WTC11 (cell line): ENCODE data around the gene PSMC3. TPM values are rescaled to one million over a fixed set of nuclear protein-coding genes. Genes with fewer than 3 reads are reported as not detected.

Experiments used
- ATAC-seq: fragments of 200-7000 bp; cut with Tn5 transposase; 2 replicates; pipeline ENCODE4 v1.10.0; 2021; ENCODE audit warnings: mild to moderate bottlenecking, moderate library complexity
- CTCF ChIA-PET: fragments of 300-600 bp; sonication (Branson Sonifier 250); formaldehyde crosslinking; loops from one replicate; lab custom pipeline; 2021; ENCODE audit warnings: antibody characterized with exemption; lab: Charles Lee
- POLR2A ChIA-PET: fragments of 350-600 bp; sonication (Branson Sonifier 250); formaldehyde crosslinking; loops from one replicate; lab custom pipeline; 2021; ENCODE audit warnings: antibody characterized with exemption; lab: Charles Lee
- DNase-seq: peaks from one replicate; pipeline ENCODE4 v3.0.0; 2021; ENCODE audit warnings: low spot score
- H3K27ac Mint-ChIP-seq: 2 replicates; pipeline ENCODE4 v1.8.0; 2021; ENCODE audit warnings: mixed read lengths
- H3K27me3 Mint-ChIP-seq: 2 replicates; pipeline ENCODE4 v1.8.0; 2021; ENCODE audit warnings: low read depth, mild to moderate bottlenecking, moderate library complexity, mixed read lengths
- H3K36me3 Mint-ChIP-seq: 2 replicates; pipeline ENCODE4 v1.8.0; 2021; ENCODE audit warnings: mixed read lengths
- H3K4me1 Mint-ChIP-seq: 2 replicates; pipeline ENCODE4 v1.8.0; 2022; ENCODE audit warnings: mixed read lengths
- H3K4me3 Mint-ChIP-seq: 2 replicates; pipeline ENCODE4 v1.8.0; 2021; ENCODE audit warnings: mild to moderate bottlenecking, moderate library complexity, mixed read lengths
- H3K9me3 Mint-ChIP-seq: 2 replicates; pipeline ENCODE4 v1.8.0; 2021; ENCODE audit warnings: mixed read lengths
- ATF1 ChIP-seq: sonication (generic); formaldehyde crosslinking; IDR thresholded peaks from 2 replicates; pipeline ENCODE4 v1.8.1; 2023; ENCODE audit warnings: mild to moderate bottlenecking, moderate library complexity, missing genetic modification reagents
- ATF6 ChIP-seq: sonication (generic); formaldehyde crosslinking; IDR thresholded peaks from 2 replicates; pipeline ENCODE4 v1.8.1; 2023; ENCODE audit warnings: mild to moderate bottlenecking, missing genetic modification reagents
- CBFB ChIP-seq: sonication (generic); formaldehyde crosslinking; IDR thresholded peaks from 2 replicates; pipeline ENCODE4 v1.8.1; 2022; ENCODE audit warnings: mild to moderate bottlenecking, low read depth, missing genetic modification reagents
- CREM ChIP-seq: sonication (generic); formaldehyde crosslinking; IDR thresholded peaks from 2 replicates; pipeline ENCODE4 v1.8.1; 2022; ENCODE audit warnings: mild to moderate bottlenecking, missing genetic modification reagents, moderate library complexity
- ERG ChIP-seq: fragments of 250-450 bp; sonication (Bioruptor Pico); IDR thresholded peaks from 2 replicates; pipeline ENCODE4 v1.8.0; 2021; ENCODE audit warnings: mild to moderate bottlenecking
- FOXK1 ChIP-seq: sonication (generic); formaldehyde crosslinking; IDR thresholded peaks from 2 replicates; pipeline ENCODE4 v1.8.0; 2022; ENCODE audit warnings: mild to moderate bottlenecking, moderate library complexity, missing genetic modification reagents
- GRHL2 ChIP-seq: fragments of 250-450 bp; sonication (Bioruptor Pico); IDR thresholded peaks from 2 replicates; pipeline ENCODE4 v1.8.0; 2022; ENCODE audit warnings: mild to moderate bottlenecking, moderate library complexity; ENCODE audit not compliant: insufficient replicate concordance, severe bottlenecking
- JAZF1 ChIP-seq: fragments of 250-450 bp; sonication (Bioruptor Pico); IDR thresholded peaks from 2 replicates; pipeline ENCODE4 v1.9.0; 2021; ENCODE audit warnings: moderate library complexity, mild to moderate bottlenecking, inconsistent platforms
- KAT7 ChIP-seq: sonication (generic); formaldehyde crosslinking; IDR thresholded peaks from 2 replicates; pipeline ENCODE4 v1.8.1; 2023; ENCODE audit warnings: missing genetic modification reagents, mild to moderate bottlenecking, borderline replicate concordance
- MXD4 ChIP-seq: fragments of 250-450 bp; sonication (Bioruptor Pico); IDR thresholded peaks from 2 replicates; pipeline ENCODE4 v1.8.0; 2021; ENCODE audit warnings: mild to moderate bottlenecking, moderate library complexity, borderline replicate concordance
- NR3C1 ChIP-seq: sonication (generic); formaldehyde crosslinking; conservative IDR thresholded peaks from 2 replicates; pipeline ENCODE4 v1.8.1; 2023; ENCODE audit warnings: low read depth, mild to moderate bottlenecking, missing genetic modification reagents
- SMAD3 ChIP-seq: sonication (generic); formaldehyde crosslinking; IDR thresholded peaks from 2 replicates; pipeline ENCODE4 v1.8.0; 2022; ENCODE audit warnings: missing genetic modification reagents, mild to moderate bottlenecking, borderline replicate concordance
- SP1 ChIP-seq: sonication (generic); formaldehyde crosslinking; conservative IDR thresholded peaks from 2 replicates; pipeline ENCODE4 v1.8.1; 2022; ENCODE audit warnings: missing genetic modification reagents
- ZNF232 ChIP-seq: sonication (generic); formaldehyde crosslinking; IDR thresholded peaks from 2 replicates; pipeline ENCODE4 v1.8.0; 2022; ENCODE audit warnings: mild to moderate bottlenecking, missing genetic modification reagents
- ZNF317 ChIP-seq: sonication (generic); formaldehyde crosslinking; IDR thresholded peaks from 2 replicates; pipeline ENCODE4 v1.8.1; 2023; ENCODE audit warnings: low read depth, mild to moderate bottlenecking, moderate library complexity, missing genetic modification reagents, borderline replicate concordance
- ZNF396 ChIP-seq: fragments of 250-450 bp; sonication (Bioruptor Pico); IDR thresholded peaks from 2 replicates; pipeline ENCODE4 v1.8.0; 2021; ENCODE audit warnings: mild to moderate bottlenecking, moderate library complexity, borderline replicate concordance
- ZNF423 ChIP-seq: fragments of 250-450 bp; sonication (Bioruptor Pico); IDR thresholded peaks from 2 replicates; pipeline ENCODE4 v2.1.2; 2022; ENCODE audit warnings: mild to moderate bottlenecking, moderate library complexity
- total RNA-seq: library from RNA; stranded (reverse); gene quantifications from 3 replicates; pipeline ENCODE4 v1.2.3, GENCODE V29; 2021
- TF ChIP-seq, protein P1 (sequence below): sonication (generic); formaldehyde crosslinking; IDR thresholded peaks from 2 replicates; pipeline ENCODE4 v1.8.0; 2023; ENCODE audit warnings: missing genetic modification reagents, mild to moderate bottlenecking, borderline replicate concordance
- TF ChIP-seq, protein P2 (sequence below): sonication (generic); formaldehyde crosslinking; IDR thresholded peaks from 2 replicates; pipeline ENCODE4 v1.8.1; 2023; ENCODE audit warnings: mild to moderate bottlenecking, missing genetic modification reagents, moderate library complexity

PSMC3 gene
- total RNA-seq, 1 experiment from 2014 or later, result 162 TPM

DNA sequence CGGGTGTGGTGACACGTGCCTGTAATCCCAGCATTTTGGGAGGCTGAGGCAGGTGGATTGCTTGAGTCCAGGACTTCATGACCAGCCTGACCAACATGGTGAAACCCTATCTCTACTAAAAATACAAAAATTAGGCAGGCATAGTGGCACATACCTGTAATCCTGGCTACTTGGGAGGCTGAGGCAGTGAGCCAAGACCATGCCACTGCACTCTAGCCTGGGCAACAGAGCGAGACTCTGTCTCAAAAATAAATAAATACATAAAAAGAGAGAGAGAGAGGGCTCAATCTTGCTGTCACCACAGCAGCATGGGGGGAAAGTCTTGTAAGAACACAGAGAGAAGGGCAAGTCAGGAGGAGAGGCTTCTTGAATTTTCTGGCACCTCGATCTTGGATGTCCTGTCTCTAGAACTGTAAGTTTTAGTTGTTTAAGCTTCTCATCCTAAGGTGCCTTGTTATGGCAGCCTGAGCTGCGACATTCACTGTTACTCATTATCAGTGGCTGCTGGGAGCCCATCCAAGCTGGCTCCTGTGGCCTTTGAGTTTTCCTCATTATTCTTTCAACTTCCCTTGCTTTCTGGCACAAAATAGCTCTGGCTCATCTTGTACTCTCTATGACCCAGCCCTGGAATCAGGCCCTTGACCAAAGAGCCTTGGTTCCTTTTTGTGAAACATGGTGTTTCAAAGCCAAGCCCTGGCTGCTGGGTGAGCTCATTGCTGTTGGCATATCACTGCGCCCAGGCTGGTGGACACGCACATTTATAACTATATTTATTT lies 8.0 kb upstream of the PSMC3 start:
- DNase-seq (no peak), ATAC-seq (no peak)
- no peaks in the 10 kb centered on the region for H3K36me3 Mint-ChIP-seq
- ChIA-PET CTCF (interaction anchor here (0.8 kb wide), 1 partner anchor 20 kb away, joined by 3 read pairs; no protein-coding TSS in a partner anchor), POLR2A (interaction anchor here (0.6 kb wide), 1 partner anchor 8 kb away, joined by 4 read pairs; no protein-coding TSS in a partner anchor)
- no peaks in the 10 kb centered on the region for H3K4me1 Mint-ChIP-seq
- TF ChIP-seq KAT7 (CRISPR knock-in tag) (no peak), ZNF423 (no peak), CBFB (CRISPR knock-in tag) (no peak), MXD4 (CRISPR knock-in tag) (no peak), ZNF396 (CRISPR knock-in tag) (no peak), GRHL2 (CRISPR knock-in tag) (no peak), ZNF232 (CRISPR knock-in tag) (no peak), ATF1 (no peak), JAZF1 (CRISPR knock-in tag) (no peak), NR3C1 (CRISPR knock-in tag) (no peak), SMAD3 (no peak), FOXK1 (no peak), ATF6 (no peak), CREM (CRISPR knock-in tag) (no peak), ZNF317 (CRISPR knock-in tag) (no peak), ERG (no peak), SP1 (CRISPR knock-in tag) (no peak)
- TF ChIP-seq, protein P1, sequence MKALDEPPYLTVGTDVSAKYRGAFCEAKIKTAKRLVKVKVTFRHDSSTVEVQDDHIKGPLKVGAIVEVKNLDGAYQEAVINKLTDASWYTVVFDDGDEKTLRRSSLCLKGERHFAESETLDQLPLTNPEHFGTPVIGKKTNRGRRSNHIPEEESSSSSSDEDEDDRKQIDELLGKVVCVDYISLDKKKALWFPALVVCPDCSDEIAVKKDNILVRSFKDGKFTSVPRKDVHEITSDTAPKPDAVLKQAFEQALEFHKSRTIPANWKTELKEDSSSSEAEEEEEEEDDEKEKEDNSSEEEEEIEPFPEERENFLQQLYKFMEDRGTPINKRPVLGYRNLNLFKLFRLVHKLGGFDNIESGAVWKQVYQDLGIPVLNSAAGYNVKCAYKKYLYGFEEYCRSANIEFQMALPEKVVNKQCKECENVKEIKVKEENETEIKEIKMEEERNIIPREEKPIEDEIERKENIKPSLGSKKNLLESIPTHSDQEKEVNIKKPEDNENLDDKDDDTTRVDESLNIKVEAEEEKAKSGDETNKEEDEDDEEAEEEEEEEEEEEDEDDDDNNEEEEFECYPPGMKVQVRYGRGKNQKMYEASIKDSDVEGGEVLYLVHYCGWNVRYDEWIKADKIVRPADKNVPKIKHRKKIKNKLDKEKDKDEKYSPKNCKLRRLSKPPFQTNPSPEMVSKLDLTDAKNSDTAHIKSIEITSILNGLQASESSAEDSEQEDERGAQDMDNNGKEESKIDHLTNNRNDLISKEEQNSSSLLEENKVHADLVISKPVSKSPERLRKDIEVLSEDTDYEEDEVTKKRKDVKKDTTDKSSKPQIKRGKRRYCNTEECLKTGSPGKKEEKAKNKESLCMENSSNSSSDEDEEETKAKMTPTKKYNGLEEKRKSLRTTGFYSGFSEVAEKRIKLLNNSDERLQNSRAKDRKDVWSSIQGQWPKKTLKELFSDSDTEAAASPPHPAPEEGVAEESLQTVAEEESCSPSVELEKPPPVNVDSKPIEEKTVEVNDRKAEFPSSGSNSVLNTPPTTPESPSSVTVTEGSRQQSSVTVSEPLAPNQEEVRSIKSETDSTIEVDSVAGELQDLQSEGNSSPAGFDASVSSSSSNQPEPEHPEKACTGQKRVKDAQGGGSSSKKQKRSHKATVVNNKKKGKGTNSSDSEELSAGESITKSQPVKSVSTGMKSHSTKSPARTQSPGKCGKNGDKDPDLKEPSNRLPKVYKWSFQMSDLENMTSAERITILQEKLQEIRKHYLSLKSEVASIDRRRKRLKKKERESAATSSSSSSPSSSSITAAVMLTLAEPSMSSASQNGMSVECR, result no peak
- TF ChIP-seq, protein P2, sequence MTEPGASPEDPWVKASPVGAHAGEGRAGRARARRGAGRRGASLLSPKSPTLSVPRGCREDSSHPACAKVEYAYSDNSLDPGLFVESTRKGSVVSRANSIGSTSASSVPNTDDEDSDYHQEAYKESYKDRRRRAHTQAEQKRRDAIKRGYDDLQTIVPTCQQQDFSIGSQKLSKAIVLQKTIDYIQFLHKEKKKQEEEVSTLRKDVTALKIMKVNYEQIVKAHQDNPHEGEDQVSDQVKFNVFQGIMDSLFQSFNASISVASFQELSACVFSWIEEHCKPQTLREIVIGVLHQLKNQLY (CRISPR knock-in tag), result no peak
- no peak overlapping the region for H3K27ac Mint-ChIP-seq
- no peak overlapping the region for H3K4me3 Mint-ChIP-seq
- no peaks in the 10 kb centered on the region for H3K27me3 Mint-ChIP-seq
- H3K9me3 Mint-ChIP-seq, result no peaks in the 10 kb centered on the region
